Endodermal cell (in vitro differentiated cells): ENCODE measurements around the gene ELAVL2. TPM values are rescaled to one million over a fixed set of nuclear protein-coding genes. Genes with fewer than 3 reads are reported as not detected.

Experiments
- DNase-seq: peaks from one replicate; pipeline ENCODE4 v3.0.0-alpha.2; 2017
- H3K27ac ChIP-seq: 2 replicates; pipeline ENCODE4 v1.5.1; 2013; ENCODE audit warnings: mild to moderate bottlenecking, low read depth, low read length, moderate library complexity
- H3K27me3 ChIP-seq: 2 replicates; pipeline ENCODE4 v1.6.1; 2013; ENCODE audit warnings: mild to moderate bottlenecking, low read length, moderate library complexity; ENCODE audit not compliant: insufficient read depth, control insufficient read depth, poor library complexity, severe bottlenecking
- H3K36me3 ChIP-seq: 2 replicates; pipeline ENCODE4 v1.7.0; 2013; ENCODE audit warnings: mild to moderate bottlenecking, low read length, moderate library complexity; ENCODE audit not compliant: control insufficient read depth, insufficient read depth
- H3K4me1 ChIP-seq: one replicate; pipeline ENCODE4 v1.7.0; 2013; ENCODE audit warnings: low read length; ENCODE audit not compliant: control insufficient read depth, insufficient read depth
- H3K4me3 ChIP-seq: 2 replicates; pipeline ENCODE4 v1.5.1; 2013; ENCODE audit warnings: mild to moderate bottlenecking, low read length, moderate library complexity
- H3K9ac ChIP-seq: 2 replicates; pipeline ENCODE4 v1.6.1; 2013; ENCODE audit warnings: mild to moderate bottlenecking, low read length, moderate library complexity; ENCODE audit not compliant: poor library complexity, severe bottlenecking; ENCODE audit errors: extremely low read depth
- H3K9me3 ChIP-seq: 2 replicates; pipeline ENCODE4 v1.6.1; 2013; ENCODE audit warnings: mild to moderate bottlenecking, low read length, moderate library complexity; ENCODE audit not compliant: control insufficient read depth
- H3K27ac Mint-ChIP-seq: 2 replicates; pipeline ENCODE4 v1.8.0; 2020; ENCODE audit warnings: mixed read lengths
- H3K27me3 Mint-ChIP-seq: 2 replicates; pipeline ENCODE4 v1.8.0; 2021; ENCODE audit warnings: mild to moderate bottlenecking, mixed read lengths; ENCODE audit not compliant: insufficient read depth
- H3K36me3 Mint-ChIP-seq: 2 replicates; pipeline ENCODE4 v1.8.0; 2020; ENCODE audit warnings: low read depth, mixed read lengths
- H3K4me1 Mint-ChIP-seq: 2 replicates; pipeline ENCODE4 v1.8.0; 2020; ENCODE audit warnings: mixed read lengths
- H3K4me3 Mint-ChIP-seq: 2 replicates; pipeline ENCODE4 v1.8.0; 2020; ENCODE audit warnings: mild to moderate bottlenecking, moderate library complexity, mixed read lengths
- H3K9me3 Mint-ChIP-seq: 2 replicates; pipeline ENCODE4 v1.8.0; 2020; ENCODE audit warnings: mild to moderate bottlenecking, mixed read lengths
- CTCF ChIP-seq: fragments of 200-600 bp; sonication (generic); conservative IDR thresholded peaks from 2 replicates; pipeline ENCODE4 v1.5.0; 2021; ENCODE audit warnings: antibody characterized with exemption, mild to moderate bottlenecking
- WGBS, 2 experiments: methylation state at CpG; one replicate each; pipeline versions ENCODE4 v1.1.5 to v1.1.7; 2013; ENCODE audit warnings: missing lambda C conversion rate in 2 of 2, mixed read lengths in 1 of 2; ENCODE audit not compliant: insufficient coverage in 1 of 2, insufficient read length in 1 of 2; 5-methylcytosine and 5-hydroxymethylcytosine counted together
- total RNA-seq, 2 donors: library from RNA; stranded (reverse); fragmentation: NEBNext Ultra II Directional in 1 of 2; extraction: Animal tissue kit (Norgen Biotek cat#: 25700) in 1 of 2; gene quantifications; 2 replicates in 1 of 2; 3 replicates in 1 of 2; pipeline ENCODE4 v1.2.1, GENCODE V29; 2021

Gene ELAVL2
- total RNA-seq, 2 donors from 2014 or later, result 4.7 to 6.2 TPM

GRCh38 chr9:23850690-23851629, 24.9 kb upstream of the ELAVL2 start:
- H3K36me3 Mint-ChIP-seq, result no peaks in the 10 kb centered on the region
- H3K27ac Mint-ChIP-seq, result no peak overlapping the region
- H3K9me3 Mint-ChIP-seq, result no peaks in the 10 kb centered on the region
- peaks cover 56% of the 10 kb centered on the region for H3K27me3 Mint-ChIP-seq
- Histone ChIP-seq H3K9me3 (no peaks in the 10 kb centered on the region), H3K27ac (peak overlapping the region; percentile 91), H3K9ac (no peak overlapping the region), H3K36me3 (no peaks in the 10 kb centered on the region), H3K4me3 (peak overlapping the region; percentile 81), H3K27me3 (peaks cover 54% of the 10 kb centered on the region), H3K4me1 (no peaks in the 10 kb centered on the region)
- no peak for TF ChIP-seq CTCF
- 0 to 1% methylated on average over 8 to 61 of the region's 62 CpGs for WGBS, 2 experiments
- H3K4me3 Mint-ChIP-seq, result peak overlapping the region; percentile 58
- DNase-seq, result peak; percentile 85
- peaks cover 13% of the 10 kb centered on the region for H3K4me1 Mint-ChIP-seq

- TF ChIP-seq CTCF, result no peak
- Histone ChIP-seq H3K27ac (peak overlapping the region; percentile 91), H3K9ac (no peak overlapping the region), H3K4me3 (peak overlapping the region; percentile 81), H3K4me1 (no peaks in the 10 kb centered on the region), H3K9me3 (no peaks in the 10 kb centered on the region), H3K27me3 (peaks cover 54% of the 10 kb centered on the region), H3K36me3 (no peaks in the 10 kb centered on the region)
- Mint-ChIP-seq H3K36me3 (no peaks in the 10 kb centered on the region), H3K27ac (no peak overlapping the region), H3K4me1 (peaks cover 13% of the 10 kb centered on the region), H3K4me3 (peak overlapping the region; percentile 58), H3K27me3 (peaks cover 56% of the 10 kb centered on the region), H3K9me3 (no peaks in the 10 kb centered on the region)
- peak; percentile 81 for DNase-seq
- WGBS, 2 experiments, result 0% methylated on average over 4 to 17 of the region's 17 CpGs
Measured at GRCh38 chr9:23850242-23850689, 24.2 kb upstream of the ELAVL2 start.

GRCh38 chr9:23849379-23850035, 23.5 kb upstream of the ELAVL2 start:
- no peak overlapping the region for H3K9ac ChIP-seq
- H3K27me3 Mint-ChIP-seq, result peaks cover 54% of the 10 kb centered on the region
- H3K4me1 Mint-ChIP-seq, result peaks cover 13% of the 10 kb centered on the region
- no peak for TF ChIP-seq CTCF
- peak overlapping the region; percentile 58 for H3K4me3 Mint-ChIP-seq
- no peaks in the 10 kb centered on the region for H3K9me3 ChIP-seq
- 0 to 13% methylated on average over 3 to 11 of the region's 11 CpGs for WGBS, 2 experiments
- no peaks in the 10 kb centered on the region for H3K36me3 Mint-ChIP-seq
- H3K27ac ChIP-seq, result peak overlapping the region; percentile 91
- no peak overlapping the region for H3K27ac Mint-ChIP-seq
- peak; percentile 50 for DNase-seq
- H3K9me3 Mint-ChIP-seq, result no peaks in the 10 kb centered on the region
- no peaks in the 10 kb centered on the region for H3K4me1 ChIP-seq
- H3K36me3 ChIP-seq, result no peaks in the 10 kb centered on the region
- H3K27me3 ChIP-seq, result peaks cover 54% of the 10 kb centered on the region
- H3K4me3 ChIP-seq, result peak overlapping the region; percentile 81
